HT-29 (cell line): ENCODE data around the gene ZNF407. TPM values are rescaled to one million over a fixed set of nuclear protein-coding genes. Genes with fewer than 3 reads are reported as not detected.

Source experiments
- DNase-seq: peaks from one replicate; pipeline ENCODE4 v3.0.0-alpha.2; 2015; ENCODE audit warnings: low spot score
- total RNA-seq: library from RNA; depleted of rRNA; stranded (reverse); fragments of >200 nt; shearing (Covaris generic); gene quantifications from 2 replicates; pipeline ENCODE4 v1.2.3, GENCODE V29; 2014

ZNF407 gene
- total RNA-seq, 1 experiment from 2014 or later, result 10.1 TPM

- DNase-seq, result peak; percentile 36
Observed at GRCh38 chr18:74778191-74778847, 180.6 kb downstream of the ZNF407 start.

GRCh38 chr18:74784752-74785151 is 187.1 kb downstream of the ZNF407 start:
- no peak for DNase-seq

GRCh38 chr18:74785632-74786031 is 188.0 kb downstream of the ZNF407 start:
- DNase-seq, result no peak

GRCh38 chr18:74788657-74789056 is 191.0 kb downstream of the ZNF407 start:
- DNase-seq, result no peak

- DNase-seq, result no peak
Observed at GRCh38 chr18:74789078-74789477, 191.4 kb downstream of the ZNF407 start.

- DNase-seq, result no peak
Observed at GRCh38 chr18:74790451-74790850, 192.8 kb downstream of the ZNF407 start.

GRCh38 chr18:74791501-74792194 is 194.0 kb downstream of the ZNF407 start:
- no peak for DNase-seq

- no peak for DNase-seq
Observed at GRCh38 chr18:74793746-74794145, 196.1 kb downstream of the ZNF407 start.

- DNase-seq, result no peak
Observed at GRCh38 chr18:74795751-74796150, 198.1 kb downstream of the ZNF407 start.

GRCh38 chr18:74796211-74796610 is 198.5 kb downstream of the ZNF407 start:
- no peak for DNase-seq

- no peak for DNase-seq
Observed at GRCh38 chr18:74796841-74797576, 199.3 kb downstream of the ZNF407 start.

- no peak for DNase-seq
Observed at GRCh38 chr18:74797577-74798151, 200.0 kb downstream of the ZNF407 start.

GRCh38 chr18:74799542-74799941 is 201.9 kb downstream of the ZNF407 start:
- no peak for DNase-seq

- DNase-seq, result no peak
Observed at GRCh38 chr18:74800098-74800497, 202.4 kb downstream of the ZNF407 start.

- DNase-seq, result no peak
Observed at GRCh38 chr18:74803117-74803516, 205.4 kb downstream of the ZNF407 start.

GRCh38 chr18:74803769-74804168 is 206.1 kb downstream of the ZNF407 start:
- no peak for DNase-seq

- no peak for DNase-seq
Observed at GRCh38 chr18:74804677-74805076, 207.0 kb downstream of the ZNF407 start.

GRCh38 chr18:74806073-74806472 is 208.4 kb downstream of the ZNF407 start:
- DNase-seq, result no peak

GRCh38 chr18:74806700-74807416 is 209.2 kb downstream of the ZNF407 start:
- DNase-seq, result peak; percentile 25

- DNase-seq, result no peak
Observed at GRCh38 chr18:74817576-74817975, 219.9 kb downstream of the ZNF407 start.

- DNase-seq, result no peak
Observed at GRCh38 chr18:74818516-74819175, 221.0 kb downstream of the ZNF407 start.
